Muscle of arm (tissue), 12 donors: ENCODE results near the gene ANKRD34B. TPM values are rescaled to one million over a fixed set of nuclear protein-coding genes. Genes with fewer than 3 reads are reported as not detected.

ENCODE experiments used
- DNase-seq: peaks from one replicate; pipeline ENCODE4 v3.0.0-alpha.2; 2013
- polyA plus RNA-seq, 12 donors: library from polyadenylated mRNA; unstranded; fragments of 120-200 nt; gene quantifications; one replicate each; pipeline ENCODE4 v1.2.1, GENCODE V29; 2013; ENCODE audit not compliant: insufficient read length in 12 of 12

The ANKRD34B gene
- polyA plus RNA-seq, 12 donors: 0.15 to 0.85 (median 0.41) TPM; not detected in 2

DNA sequence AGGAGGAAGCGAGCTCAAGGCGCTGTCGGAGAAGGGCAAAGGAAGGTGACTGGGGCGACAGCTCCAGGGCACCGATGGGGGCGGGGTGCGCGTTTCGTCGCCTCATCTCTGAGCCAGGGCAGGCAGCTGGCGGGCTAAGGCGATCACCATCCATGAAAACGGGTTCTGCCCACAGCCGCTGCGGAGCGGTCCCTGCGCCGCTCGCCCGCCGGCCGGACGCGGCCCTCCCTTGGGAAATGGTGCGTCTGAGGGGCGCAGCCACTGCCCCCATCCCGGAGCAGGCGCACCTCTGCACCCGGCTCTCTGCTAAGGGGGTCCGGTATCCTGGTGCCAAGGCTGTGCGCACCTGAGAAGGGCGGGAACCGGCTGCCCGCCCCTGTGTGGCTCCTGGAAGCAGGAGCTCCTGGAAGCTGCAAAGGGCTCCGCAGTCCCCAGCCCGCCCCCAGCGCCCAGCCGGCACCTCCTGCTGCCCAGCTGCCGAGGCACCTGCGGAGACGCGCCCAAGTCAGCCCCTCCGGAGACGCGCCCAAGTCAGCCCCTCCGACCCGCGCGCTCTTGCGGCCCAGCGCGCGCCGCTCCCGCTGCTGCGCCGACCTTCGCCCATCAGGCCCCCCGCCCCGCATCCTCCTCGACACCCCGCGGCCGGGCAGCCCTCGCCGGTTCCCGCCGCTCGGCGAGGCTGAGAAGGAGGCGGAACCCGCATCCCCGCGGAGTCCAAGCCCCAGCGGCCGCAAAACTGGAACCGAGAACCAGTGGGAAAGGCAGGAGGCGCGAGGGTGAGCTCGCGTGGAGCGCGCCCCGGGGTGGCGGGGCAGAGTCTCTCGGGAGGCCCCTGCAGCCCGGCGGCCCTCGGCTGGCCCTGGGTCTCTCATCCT lies 757 bp downstream of the ANKRD34B start:
- DNase-seq: no peak

DNA sequence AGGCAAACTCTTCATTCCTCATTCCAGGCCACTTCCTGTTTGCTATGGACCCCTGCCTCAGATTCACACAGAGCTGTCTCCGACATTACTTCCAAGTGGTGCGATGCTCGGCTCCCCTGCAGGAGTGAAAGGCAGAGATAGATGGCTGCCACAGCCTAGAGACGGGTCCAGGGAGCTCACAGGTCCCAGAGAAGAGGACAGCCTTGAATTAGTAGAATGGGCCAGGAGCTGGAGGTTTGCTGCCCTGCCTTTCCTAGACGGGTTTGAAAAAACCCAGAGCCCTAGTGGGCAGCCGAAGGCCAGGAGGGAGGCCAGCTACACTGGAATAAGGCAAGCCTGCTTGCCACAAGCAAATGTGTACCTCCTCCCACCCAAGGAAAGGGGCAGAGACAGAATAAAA lies 1.8 kb downstream of the ANKRD34B start:
- no peak for DNase-seq

DNA sequence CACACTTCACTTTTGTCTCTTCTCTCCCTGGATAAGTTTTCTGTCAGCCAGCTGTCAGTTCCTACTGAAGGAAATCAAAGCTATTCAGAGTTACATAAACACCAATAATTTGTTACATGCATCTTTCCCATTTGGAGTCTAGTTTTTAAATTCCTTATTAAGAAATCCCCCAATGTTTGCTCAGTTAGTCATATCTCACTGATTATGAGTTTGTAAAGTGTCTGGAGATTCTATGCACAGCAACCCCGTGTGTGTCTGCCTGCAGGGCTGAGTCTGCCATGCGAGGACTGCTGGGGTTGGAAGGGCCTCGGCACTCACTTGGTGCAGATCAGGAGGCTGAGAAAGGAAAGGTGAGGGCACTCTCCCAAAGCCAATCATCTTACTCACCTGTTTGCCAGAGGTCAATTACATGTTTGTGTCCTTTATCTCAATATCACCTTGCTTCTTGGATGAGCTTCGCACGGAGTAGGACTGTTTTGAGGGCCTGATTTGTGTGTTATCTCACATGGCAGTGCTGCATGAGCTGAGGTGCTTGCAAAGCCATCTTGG lies 3.3 kb downstream of the ANKRD34B start:
- no peak for DNase-seq

DNA sequence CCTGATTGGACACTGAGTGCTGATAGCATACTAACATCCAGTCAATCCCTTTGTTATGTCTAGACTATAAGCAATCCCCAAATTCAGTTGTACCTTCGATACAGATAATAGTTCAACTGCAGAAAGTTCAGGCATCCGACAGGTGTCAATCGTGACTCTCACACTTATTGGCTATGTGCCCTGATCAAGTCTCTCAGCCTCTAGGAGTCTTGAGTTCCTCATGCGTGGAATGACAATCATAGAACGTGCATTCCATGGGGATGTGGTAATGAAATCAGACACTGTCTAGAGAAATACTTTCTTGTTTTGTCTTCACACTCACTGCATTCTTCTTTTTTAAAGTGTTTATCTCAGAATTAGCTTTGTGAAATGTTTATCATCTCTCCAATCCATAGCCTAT lies 4.8 kb downstream of the ANKRD34B start:
- DNase-seq: no peak

DNA sequence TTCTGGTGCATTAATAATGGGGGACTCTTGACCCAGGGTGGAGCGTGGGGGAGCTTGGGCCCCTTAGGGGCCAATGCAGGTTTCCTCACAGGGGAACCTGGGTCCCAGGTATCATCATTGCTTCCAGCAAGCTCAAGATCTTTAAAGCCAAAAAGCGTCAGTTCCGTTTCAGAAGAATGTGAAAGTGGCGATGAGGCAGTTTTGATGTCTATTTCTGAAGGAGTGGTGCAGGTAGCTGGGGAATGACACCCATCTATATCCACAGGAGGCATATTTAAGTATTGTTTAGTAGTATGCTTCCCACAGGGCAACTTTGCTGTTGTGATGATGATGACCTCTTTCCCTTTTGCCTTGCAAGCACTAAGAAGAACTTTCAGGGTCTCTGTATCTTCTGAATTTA lies 10.8 kb downstream of the ANKRD34B start:
- DNase-seq: no peak

DNA sequence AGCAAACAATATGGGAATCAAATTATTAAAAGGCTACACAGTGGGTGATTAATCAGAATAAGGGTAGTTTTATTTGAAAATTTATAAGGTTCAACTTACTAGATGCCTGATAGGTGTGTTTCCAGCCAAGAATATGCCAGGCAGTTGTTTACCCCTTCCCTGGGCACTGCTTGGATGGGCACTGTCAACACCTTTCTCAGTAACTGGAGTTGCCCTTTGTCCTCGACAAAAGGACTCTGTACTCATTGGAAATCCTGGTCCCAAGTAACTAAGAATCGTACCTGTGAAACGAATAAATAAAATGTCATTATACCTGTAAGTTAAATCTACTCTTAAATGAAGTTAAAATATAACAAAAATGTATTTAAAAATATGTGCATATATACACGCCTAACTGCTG lies 15.0 kb downstream of the ANKRD34B start:
- DNase-seq: no peak

DNA sequence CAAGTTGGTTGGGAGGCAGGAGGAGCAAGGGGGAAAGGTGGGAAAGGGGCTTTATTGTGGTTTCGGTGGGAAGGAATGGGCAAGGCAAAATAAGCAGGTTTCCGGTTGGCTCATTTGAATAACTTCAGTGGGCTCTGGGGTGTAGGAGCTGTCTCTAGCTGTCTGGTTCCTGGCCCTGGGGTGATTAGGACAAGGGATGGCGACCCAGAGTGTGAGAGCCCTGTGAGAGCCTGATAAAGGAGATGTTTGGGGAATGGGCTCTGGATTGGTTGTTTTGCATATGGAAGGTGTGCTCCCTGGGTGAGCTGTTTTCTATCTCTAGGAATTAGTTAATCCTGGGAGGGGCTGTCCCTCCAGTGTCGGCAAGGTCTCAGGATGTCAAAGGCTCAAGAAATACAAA lies 15.4 kb downstream of the ANKRD34B start:
- no peak for DNase-seq

DNA sequence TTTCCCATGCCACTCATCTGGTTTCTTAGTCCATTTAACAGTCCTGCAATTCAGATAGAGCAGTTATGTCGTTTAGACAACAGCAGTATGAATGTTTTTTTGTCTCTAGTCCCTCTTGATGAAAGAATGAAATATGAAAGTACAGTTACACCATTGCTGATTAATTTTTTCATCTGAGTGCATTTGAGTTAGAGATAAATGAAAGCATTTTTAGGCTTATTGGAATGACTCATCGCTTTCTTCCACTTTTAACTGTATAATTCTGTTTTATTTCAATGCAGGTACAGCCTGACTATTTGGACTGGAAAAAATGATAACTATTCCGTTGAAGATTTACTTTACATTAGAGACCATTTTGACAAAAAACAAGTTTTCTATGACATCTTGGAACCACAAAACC lies 28.7 kb downstream of the ANKRD34B start:
- no peak for DNase-seq

DNA sequence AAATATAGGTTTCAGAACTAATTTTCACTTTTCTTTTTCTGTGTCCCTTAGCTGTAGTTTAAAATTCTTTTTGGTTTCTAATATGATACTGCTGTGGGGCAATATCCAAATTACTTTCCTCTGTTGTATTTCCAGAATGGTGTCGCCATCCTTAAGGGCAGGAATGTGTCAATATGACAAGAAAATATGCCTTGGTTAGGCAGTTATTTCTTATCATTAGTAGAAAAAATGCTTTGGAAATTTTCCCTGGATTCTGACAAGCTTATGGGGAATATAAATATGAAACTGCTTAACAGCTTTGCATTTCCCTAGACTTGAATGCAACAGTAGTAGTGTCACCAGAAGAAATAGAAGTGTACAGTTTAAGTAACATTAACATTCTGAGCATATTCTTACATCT lies 29.4 kb downstream of the ANKRD34B start:
- DNase-seq: no peak

DNA sequence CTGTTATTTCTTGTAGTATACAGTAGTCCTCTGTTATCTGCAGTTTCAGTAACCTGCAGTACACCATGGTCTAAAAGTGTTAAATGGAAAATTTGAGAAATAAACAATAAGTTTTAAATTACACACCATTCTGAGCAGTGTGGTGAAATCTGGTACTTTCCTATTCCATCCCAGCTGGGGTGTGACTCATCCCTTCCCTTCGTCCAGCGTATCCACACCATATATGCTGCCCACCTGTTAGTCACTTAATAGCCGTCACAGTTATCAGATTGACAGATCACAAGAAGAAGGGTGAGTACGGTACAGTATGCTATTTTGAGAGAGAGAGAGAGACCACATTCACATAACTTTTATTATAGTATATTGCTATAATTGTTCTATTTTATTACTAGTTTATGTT lies 53.3 kb downstream of the ANKRD34B start:
- DNase-seq: no peak

DNA sequence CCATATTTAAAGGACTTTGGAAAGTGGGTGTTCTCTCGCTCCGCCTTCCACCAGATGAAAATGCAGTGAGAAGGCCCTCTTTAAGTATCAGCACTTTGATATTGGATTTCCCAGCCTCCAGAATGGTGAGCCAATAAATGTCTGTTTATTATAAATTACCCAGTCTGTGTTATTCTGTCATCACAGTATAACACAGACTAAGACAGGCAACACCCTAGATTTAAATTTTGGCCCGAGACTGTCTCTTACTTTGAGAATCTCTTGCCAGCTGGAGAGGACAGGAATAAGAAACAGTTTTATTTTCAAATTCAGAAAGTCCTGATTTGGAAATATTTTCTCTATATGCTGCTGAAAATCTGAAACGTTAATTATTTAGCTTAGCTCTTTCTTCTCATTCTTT lies 60.7 kb downstream of the ANKRD34B start:
- no peak for DNase-seq

DNA sequence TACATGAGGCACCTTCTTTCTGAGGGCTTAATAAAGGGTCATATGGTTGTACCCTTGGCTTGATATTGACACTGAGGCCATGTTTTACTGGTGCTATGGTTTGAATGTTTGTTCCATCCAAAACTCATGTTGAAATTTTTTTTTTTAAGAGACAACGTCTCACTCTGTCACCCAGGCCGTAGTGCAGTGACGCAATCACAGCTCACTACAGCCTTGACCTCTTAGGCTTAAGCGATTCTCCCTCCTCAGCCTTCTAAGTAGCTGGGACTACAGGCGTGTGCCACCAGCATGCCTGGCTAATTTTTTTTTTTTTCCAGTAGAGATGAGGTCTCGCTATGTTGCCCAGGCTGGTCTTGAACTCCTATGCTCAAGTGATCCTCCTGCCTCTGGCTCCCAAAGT lies 61.2 kb downstream of the ANKRD34B start:
- no peak for DNase-seq

DNA sequence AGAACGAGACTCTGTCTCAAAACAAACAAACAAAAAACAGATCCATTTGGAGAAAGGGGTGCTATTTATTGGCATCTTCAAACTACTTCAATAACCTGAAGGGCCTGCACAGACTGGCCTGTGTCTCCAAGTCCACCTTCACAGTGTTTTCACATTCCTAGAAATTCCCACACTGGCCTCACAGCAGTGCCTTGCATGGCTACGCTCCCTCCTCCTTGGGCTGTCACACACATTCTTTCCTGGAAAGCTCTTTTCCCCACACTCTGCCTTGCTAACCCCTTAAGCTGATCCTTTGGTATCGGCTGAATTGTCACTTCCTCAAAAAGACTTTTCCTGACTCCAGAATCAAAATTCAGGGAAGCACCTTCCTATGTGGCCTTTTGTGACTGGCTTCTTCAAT lies 62.4 kb downstream of the ANKRD34B start:
- no peak for DNase-seq

Other genes with a start within 250 kb of the ANKRD34B start
- 100 to 1,000 TPM in 2 of 12 donors, 10 to 100 TPM in 9, not detected in 1; 49.1 to 103 (median 75.4) TPM for gene ZFYVE16, start 162.2 kb downstream of the ANKRD34B start, polyA plus RNA-seq
- gene FAM151B, start 82.2 kb downstream of the ANKRD34B start, polyA plus RNA-seq: 1 to 10 TPM in 10 of 12 donors, not detected in 2; 4.2 to 7.2 (median 5.3) TPM
- gene MSH3, start 84.4 kb upstream of the ANKRD34B start, polyA plus RNA-seq: 10 to 100 TPM in 9 of 12 donors, 1 to 10 TPM in 2, not detected in 1; 9.4 to 13.1 (median 12.4) TPM
- 10 to 100 TPM in 11 of 12 donors, not detected in 1; 21.3 to 55.4 (median 41.0) TPM for gene DHFR, start 84.7 kb upstream of the ANKRD34B start, polyA plus RNA-seq